IPS-20b (cell line): ENCODE results near the gene BICC1.

Source experiments
- H3K27ac ChIP-seq: one replicate; pipeline ENCODE4 v1.5.1; 2013; ENCODE audit warnings: low read length
- H3K27me3 ChIP-seq: 2 replicates; pipeline ENCODE4 v1.6.1; 2013; ENCODE audit warnings: mild to moderate bottlenecking, low read length, inconsistent platforms; ENCODE audit not compliant: insufficient read depth
- H3K36me3 ChIP-seq: 2 replicates; pipeline ENCODE4 v1.6.1; 2013; ENCODE audit warnings: low read depth, mild to moderate bottlenecking, inconsistent platforms, low read length, moderate library complexity; ENCODE audit not compliant: insufficient read depth
- H3K4me1 ChIP-seq: 2 replicates; pipeline ENCODE4 v1.6.1; 2013; ENCODE audit warnings: mild to moderate bottlenecking, control low read depth, inconsistent platforms, low read length, moderate library complexity; ENCODE audit not compliant: insufficient read depth
- H3K4me3 ChIP-seq: 2 replicates; pipeline ENCODE4 v1.5.1; 2013; ENCODE audit warnings: mild to moderate bottlenecking, low read length, inconsistent platforms
- H3K9ac ChIP-seq: 2 replicates; pipeline ENCODE4 v1.6.1; 2013; ENCODE audit warnings: low read depth, mild to moderate bottlenecking, inconsistent platforms, low read length, moderate library complexity
- H3K9me3 ChIP-seq: 2 replicates; pipeline ENCODE4 v1.6.1; 2013; ENCODE audit warnings: mild to moderate bottlenecking, low read depth, low read length, inconsistent platforms; ENCODE audit not compliant: insufficient read depth

Gene BICC1

GRCh38 chr10:58621379-58622077 is 108.9 kb downstream of the BICC1 start:
- H3K9me3 ChIP-seq, result no peaks in the 10 kb centered on the region
- no peak overlapping the region for H3K9ac ChIP-seq
- H3K27ac ChIP-seq, result no peak overlapping the region
- H3K4me1 ChIP-seq, result no peaks in the 10 kb centered on the region
- H3K36me3 ChIP-seq, result no peaks in the 10 kb centered on the region
- no peaks in the 10 kb centered on the region for H3K27me3 ChIP-seq
- no peak overlapping the region for H3K4me3 ChIP-seq

- H3K4me3 ChIP-seq, result no peak overlapping the region
- no peaks in the 10 kb centered on the region for H3K27me3 ChIP-seq
- H3K4me1 ChIP-seq, result no peaks in the 10 kb centered on the region
- no peaks in the 10 kb centered on the region for H3K9me3 ChIP-seq
- no peak overlapping the region for H3K27ac ChIP-seq
- H3K36me3 ChIP-seq, result no peaks in the 10 kb centered on the region
- no peak overlapping the region for H3K9ac ChIP-seq
Measured at GRCh38 chr10:58622246-58622645, 109.6 kb downstream of the BICC1 start.

- Histone ChIP-seq H3K4me3 (no peak overlapping the region), H3K36me3 (no peaks in the 10 kb centered on the region), H3K4me1 (peaks cover 5% of the 10 kb centered on the region; the same call in 1 of the 2 replicates), H3K27me3 (no peaks in the 10 kb centered on the region), H3K27ac (no peak overlapping the region), H3K9me3 (no peaks in the 10 kb centered on the region), H3K9ac (no peak overlapping the region)
Measured at GRCh38 chr10:58625070-58625469, 112.4 kb downstream of the BICC1 start.

- no peaks in the 10 kb centered on the region for H3K36me3 ChIP-seq
- no peaks in the 10 kb centered on the region for H3K27me3 ChIP-seq
- H3K27ac ChIP-seq, result no peak overlapping the region
- peaks cover 22% of the 10 kb centered on the region; the same call in 1 of the 2 replicates for H3K4me1 ChIP-seq
- H3K9ac ChIP-seq, result no peak overlapping the region
- no peaks in the 10 kb centered on the region for H3K9me3 ChIP-seq
- no peak overlapping the region for H3K4me3 ChIP-seq
Measured at GRCh38 chr10:58627392-58627791, 114.7 kb downstream of the BICC1 start.

- peak overlapping the region; percentile 19; the same call in 1 of the 2 replicates for H3K4me3 ChIP-seq
- no peak overlapping the region for H3K9ac ChIP-seq
Measured at GRCh38 chr10:58631715-58632114, 119.0 kb downstream of the BICC1 start.

GRCh38 chr10:58632216-58632615 is 119.5 kb downstream of the BICC1 start:
- no peak overlapping the region for H3K27ac ChIP-seq
- H3K9me3 ChIP-seq, result no peaks in the 10 kb centered on the region
- no peak overlapping the region for H3K9ac ChIP-seq
- peaks cover 22% of the 10 kb centered on the region; the same call in 1 of the 2 replicates for H3K4me1 ChIP-seq
- H3K27me3 ChIP-seq, result no peaks in the 10 kb centered on the region
- 0 out of 2 replicates have a peak overlapping the region, but pooled peaks have one; percentile 19 for H3K4me3 ChIP-seq
- no peaks in the 10 kb centered on the region for H3K36me3 ChIP-seq

More at GRCh38 chr10:58631715-58632114, 119.0 kb downstream of the BICC1 start:
- Histone ChIP-seq H3K27me3 (no peaks in the 10 kb centered on the region), H3K36me3 (no peaks in the 10 kb centered on the region), H3K9me3 (no peaks in the 10 kb centered on the region), H3K27ac (no peak overlapping the region), H3K4me1 (peaks cover 22% of the 10 kb centered on the region; the same call in 1 of the 2 replicates)

- peaks cover 10% of the 10 kb centered on the region for H3K4me1 ChIP-seq
Measured at GRCh38 chr10:58637352-58637751, 124.7 kb downstream of the BICC1 start.

GRCh38 chr10:58638388-58638787 is 125.7 kb downstream of the BICC1 start:
- Histone ChIP-seq H3K36me3 (no peaks in the 10 kb centered on the region), H3K9me3 (no peaks in the 10 kb centered on the region), H3K9ac (no peak overlapping the region), H3K4me1 (peaks cover 10% of the 10 kb centered on the region), H3K4me3 (no peak overlapping the region), H3K27me3 (no peaks in the 10 kb centered on the region), H3K27ac (no peak overlapping the region)

More at GRCh38 chr10:58637352-58637751, 124.7 kb downstream of the BICC1 start:
- Histone ChIP-seq H3K9ac (no peak overlapping the region), H3K27me3 (no peaks in the 10 kb centered on the region), H3K36me3 (no peaks in the 10 kb centered on the region), H3K4me3 (no peak overlapping the region), H3K27ac (no peak overlapping the region), H3K9me3 (no peaks in the 10 kb centered on the region)

- no peak overlapping the region for H3K27ac ChIP-seq
- H3K9ac ChIP-seq, result no peak overlapping the region
Measured at GRCh38 chr10:58641095-58641531, 128.4 kb downstream of the BICC1 start.

GRCh38 chr10:58641708-58642107 is 129.0 kb downstream of the BICC1 start:
- Histone ChIP-seq H3K9me3 (no peaks in the 10 kb centered on the region), H3K27me3 (no peaks in the 10 kb centered on the region), H3K36me3 (no peaks in the 10 kb centered on the region), H3K4me3 (no peak overlapping the region), H3K9ac (no peak overlapping the region), H3K27ac (no peak overlapping the region), H3K4me1 (peaks cover 10% of the 10 kb centered on the region)

More at GRCh38 chr10:58641095-58641531, 128.4 kb downstream of the BICC1 start:
- Histone ChIP-seq H3K9me3 (no peaks in the 10 kb centered on the region), H3K4me3 (no peak overlapping the region), H3K36me3 (no peaks in the 10 kb centered on the region), H3K27me3 (no peaks in the 10 kb centered on the region), H3K4me1 (peaks cover 10% of the 10 kb centered on the region)

- H3K9me3 ChIP-seq, result no peaks in the 10 kb centered on the region
- no peaks in the 10 kb centered on the region for H3K36me3 ChIP-seq
- no peaks in the 10 kb centered on the region for H3K27me3 ChIP-seq
- H3K27ac ChIP-seq, result no peak overlapping the region
- H3K4me3 ChIP-seq, result no peak overlapping the region
- H3K4me1 ChIP-seq, result peaks cover 10% of the 10 kb centered on the region
- H3K9ac ChIP-seq, result no peak overlapping the region
Measured at GRCh38 chr10:58642283-58642682, 129.6 kb downstream of the BICC1 start.

GRCh38 chr10:58642916-58643428 is 130.3 kb downstream of the BICC1 start:
- Histone ChIP-seq H3K27me3 (no peaks in the 10 kb centered on the region), H3K9ac (no peak overlapping the region), H3K9me3 (no peaks in the 10 kb centered on the region), H3K27ac (no peak overlapping the region), H3K36me3 (no peaks in the 10 kb centered on the region), H3K4me3 (no peak overlapping the region), H3K4me1 (peaks cover 10% of the 10 kb centered on the region)
